Measurements from ENCODE around the gene PPIF.

Gene PPIF

DNA sequence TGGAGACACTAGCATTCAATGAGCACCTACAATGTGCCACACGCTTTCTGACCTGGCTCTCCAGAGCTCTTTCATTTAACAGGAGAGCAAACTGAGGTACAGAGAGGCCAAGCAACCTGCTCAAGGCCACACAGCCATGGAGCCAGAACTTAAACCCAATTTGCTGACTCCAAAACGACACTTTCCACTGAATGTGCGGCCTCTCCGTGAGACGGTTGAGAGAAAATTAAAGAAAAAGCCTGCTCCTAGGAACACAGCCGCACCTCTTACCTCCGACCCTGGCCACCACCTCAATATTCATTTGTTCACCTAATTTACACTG is 55.3 kb downstream of the PPIF start:
- no peak for DNase-seq (ENCODE audit: low read depth in 2 of 2)

DNA sequence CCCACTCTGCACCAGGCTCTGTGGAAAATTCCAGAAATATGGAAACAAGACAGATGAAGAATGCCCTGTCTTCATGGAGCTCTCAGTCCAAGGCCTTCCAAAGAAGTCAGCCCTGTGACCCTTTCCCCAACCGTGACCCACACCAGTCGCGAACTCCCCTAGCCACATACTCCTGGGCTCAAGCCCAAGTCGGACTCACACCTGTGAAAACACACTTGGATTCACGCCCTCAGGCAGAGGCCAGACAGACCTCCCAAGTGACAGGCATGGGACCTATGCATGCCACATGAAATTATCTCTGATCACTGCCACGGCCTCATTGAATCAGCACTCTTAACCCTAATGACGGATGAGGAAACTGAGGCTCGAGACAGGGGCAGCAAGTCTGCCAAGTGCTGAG is 55.7 kb downstream of the PPIF start:
- no peak for DNase-seq (ENCODE audit: low read depth in 2 of 2)

DNA sequence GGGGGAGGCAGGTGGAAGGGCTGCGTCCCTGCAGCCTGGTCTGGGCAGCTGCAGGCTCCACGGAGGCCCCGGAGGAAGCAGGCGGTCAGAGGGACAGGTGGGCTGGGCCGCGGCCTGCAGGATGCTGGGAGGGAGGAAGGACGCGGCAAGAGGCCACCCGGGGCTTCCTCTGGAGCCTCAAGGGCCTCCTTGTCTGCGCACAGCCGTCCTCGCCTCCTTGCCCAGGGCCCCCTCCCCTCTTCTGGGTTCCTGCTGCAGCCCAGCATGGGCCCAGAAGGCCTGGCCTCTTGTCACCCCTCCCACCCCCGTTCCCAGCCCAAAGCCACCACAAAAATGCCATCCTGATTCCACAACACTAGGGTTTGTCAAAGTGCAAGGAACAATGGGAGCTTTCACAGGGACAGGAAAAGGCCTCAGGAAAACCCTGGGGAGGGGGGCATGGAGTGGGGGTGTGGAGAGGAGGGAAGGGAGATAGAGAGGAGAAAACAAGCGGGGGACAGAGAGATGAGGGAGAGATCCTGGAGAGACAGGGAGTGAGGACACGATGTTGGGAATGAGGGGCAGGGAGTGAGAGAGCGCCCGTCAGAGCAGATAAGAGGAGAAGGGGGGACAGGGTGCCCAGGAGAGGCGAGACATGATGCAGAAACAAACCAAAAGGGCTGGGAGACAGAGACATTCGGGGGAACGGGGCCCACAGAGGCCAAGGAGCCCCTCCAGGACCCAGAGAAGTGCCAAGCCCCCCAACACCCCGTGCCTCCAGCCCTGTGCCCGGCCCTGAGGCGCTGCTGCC is 56.4 kb downstream of the PPIF start:
- DNase-seq (ENCODE audit: low read depth in 2 of 2), result no peak

DNA sequence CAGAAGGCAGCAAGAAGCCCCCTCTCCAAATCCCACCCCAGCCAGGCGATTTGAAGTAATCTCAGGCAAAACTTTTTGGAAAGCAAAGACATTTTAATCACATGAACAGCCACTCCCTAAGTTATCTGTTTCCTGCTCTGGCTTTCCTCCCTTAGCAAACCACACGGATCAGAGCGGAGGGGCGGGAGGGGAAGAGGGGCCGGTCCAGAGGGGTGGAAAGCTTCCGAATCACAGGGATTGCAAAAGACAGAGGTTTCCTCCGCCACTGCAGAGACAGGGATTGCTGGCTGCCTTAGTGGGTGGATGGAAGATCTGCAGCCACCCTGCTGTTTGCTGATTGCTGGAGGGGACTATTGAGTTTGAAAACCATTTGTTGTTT is 57.0 kb downstream of the PPIF start:
- no peak for DNase-seq (ENCODE audit: low read depth in 2 of 2)

DNA sequence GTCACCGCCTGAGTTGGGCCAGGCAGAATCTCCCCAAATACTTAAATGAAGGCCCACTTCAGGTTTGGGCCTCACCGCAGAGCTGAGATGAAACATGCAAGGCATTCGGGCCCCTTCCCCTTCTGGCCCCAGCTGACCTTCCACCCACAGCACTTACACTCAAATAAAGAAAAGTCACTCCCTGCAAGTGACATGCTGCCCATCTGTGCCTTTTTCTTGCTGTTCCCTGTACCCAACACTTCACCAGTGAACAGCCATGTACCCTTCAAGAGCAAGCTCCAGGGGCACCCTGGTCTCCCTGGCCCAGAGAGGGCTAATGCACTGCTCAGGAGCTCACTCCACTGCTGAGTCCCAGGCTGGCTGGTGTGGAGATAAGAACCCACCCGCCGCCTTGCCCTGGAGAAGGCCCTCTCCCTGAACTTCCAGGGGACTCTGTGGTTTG is 57.4 kb downstream of the PPIF start:
- no peak for DNase-seq (ENCODE audit: low read depth in 2 of 2)
